ENCODE measurements around the gene ZNF35.

The ZNF35 gene

DNA sequence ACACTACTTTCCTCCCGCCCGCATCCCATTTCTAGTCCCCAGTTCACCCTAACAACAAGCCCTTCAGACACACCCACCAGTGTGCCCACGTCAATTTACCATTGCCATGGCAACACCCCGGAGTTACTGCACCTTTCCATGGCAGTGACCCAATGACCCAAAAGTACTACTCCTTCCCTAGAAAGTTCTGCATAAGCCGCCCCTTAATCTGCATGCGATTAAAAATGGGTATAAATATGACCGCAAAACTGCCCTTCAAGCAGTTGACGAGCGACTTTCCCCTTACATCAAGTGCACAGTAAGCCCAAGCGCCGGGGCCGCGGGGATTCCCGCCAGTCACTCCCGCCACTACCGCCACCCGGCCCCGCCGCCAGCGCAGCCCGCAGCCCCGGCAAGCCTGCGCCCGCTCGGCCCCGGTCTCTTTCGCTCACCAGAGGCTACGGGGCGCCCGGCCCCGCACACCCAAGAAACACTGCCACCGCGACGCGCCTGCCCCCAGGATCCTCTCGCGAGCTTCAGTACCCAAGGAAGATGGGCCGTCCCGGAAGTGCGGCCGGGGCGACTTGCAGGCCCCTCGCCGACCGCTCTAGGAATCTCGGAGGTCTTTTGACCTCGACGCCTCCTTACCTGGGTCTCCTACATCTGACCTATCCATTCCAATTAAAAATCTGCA, 36.7 kb downstream of the ZNF35 start:
- DNase-seq, result no peak

DNA sequence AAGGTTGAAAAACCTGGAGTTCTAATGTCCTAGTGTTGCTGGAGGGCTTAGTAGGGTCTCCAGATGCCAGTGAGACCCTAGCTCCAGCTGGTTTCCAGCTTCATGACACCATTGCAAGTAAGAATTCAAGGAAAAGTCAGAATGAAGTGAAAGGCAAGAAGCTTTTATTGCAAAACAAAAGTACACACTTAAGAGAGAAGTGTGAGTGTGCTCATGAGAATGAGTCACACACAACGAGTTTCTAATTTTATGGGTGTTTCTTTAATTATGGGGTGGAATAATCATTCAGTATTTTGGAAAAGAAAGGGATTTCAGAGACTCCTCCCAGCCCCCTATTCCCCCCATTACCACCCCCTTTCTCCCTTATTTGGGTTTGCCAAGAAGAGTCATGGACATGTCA, 39.4 kb downstream of the ZNF35 start:
- DNase-seq, result no peak
